ENCODE measurements around the gene SEMA5B.

SEMA5B gene

DNA sequence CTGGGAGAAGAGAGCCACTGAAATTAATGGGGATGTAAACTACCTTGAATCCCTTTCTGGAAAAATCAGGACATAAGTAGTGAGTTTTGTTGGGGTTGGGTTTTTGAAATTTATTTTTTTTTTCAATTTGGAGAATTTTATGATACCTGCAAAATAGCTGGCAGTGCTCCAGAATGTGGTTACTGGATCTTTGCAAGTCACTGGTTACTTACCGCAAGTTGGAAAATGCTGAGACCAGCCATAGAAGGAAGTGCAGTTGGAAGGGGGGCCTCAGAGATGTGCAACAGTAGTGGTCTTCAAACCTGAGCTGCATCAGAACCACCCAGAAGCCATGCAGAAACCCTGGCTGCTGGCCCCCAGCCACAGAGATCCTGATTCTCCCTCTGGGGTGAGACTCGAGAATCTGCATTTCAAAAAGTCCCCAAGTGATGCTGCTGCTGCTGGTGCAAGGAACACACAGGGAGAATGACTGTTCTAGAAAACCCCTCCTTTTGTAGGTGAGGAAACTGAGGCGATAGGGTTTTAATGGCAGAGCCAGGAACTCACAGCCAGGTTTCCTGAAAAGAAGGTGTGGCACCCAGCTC lies 39.7 kb downstream of the SEMA5B start:
- Mint-ChIP-seq H3K4me3 (no peak overlapping the region), H3K36me3 (ENCODE audit: low read depth) (no peaks in the 10 kb centered on the region), H3K9me3 (no peaks in the 10 kb centered on the region), H3K27ac (no peak overlapping the region), H3K27me3 (peaks cover 42% of the 10 kb centered on the region), H3K4me1 (ENCODE audit: low read depth) (no peaks in the 10 kb centered on the region)
- DNase-seq: no peak

DNA sequence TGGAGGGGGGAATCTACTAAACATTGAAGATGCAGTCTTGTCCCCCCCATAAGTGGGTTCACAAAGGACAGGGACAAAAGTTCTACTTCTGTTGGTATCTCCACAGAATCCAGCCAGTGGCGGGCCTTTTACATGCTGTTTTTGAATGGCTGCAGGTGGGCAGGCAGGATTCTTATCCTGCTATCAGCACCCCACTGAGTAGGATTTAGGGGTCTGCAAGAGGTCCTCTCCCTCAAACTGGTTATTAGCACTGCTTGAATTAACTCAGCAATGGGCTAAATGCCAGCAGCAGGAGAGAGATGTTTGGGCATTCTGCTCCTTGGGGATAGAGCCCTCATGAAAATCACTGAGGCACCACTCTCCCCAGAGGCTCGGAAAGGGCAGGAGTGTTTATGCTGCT lies 40.3 kb downstream of the SEMA5B start:
- Mint-ChIP-seq H3K9me3 (no peaks in the 10 kb centered on the region), H3K27ac (no peak overlapping the region), H3K27me3 (peaks cover 40% of the 10 kb centered on the region), H3K4me3 (no peak overlapping the region), H3K36me3 (ENCODE audit: low read depth) (no peaks in the 10 kb centered on the region), H3K4me1 (ENCODE audit: low read depth) (no peaks in the 10 kb centered on the region)
- no peak for DNase-seq

DNA sequence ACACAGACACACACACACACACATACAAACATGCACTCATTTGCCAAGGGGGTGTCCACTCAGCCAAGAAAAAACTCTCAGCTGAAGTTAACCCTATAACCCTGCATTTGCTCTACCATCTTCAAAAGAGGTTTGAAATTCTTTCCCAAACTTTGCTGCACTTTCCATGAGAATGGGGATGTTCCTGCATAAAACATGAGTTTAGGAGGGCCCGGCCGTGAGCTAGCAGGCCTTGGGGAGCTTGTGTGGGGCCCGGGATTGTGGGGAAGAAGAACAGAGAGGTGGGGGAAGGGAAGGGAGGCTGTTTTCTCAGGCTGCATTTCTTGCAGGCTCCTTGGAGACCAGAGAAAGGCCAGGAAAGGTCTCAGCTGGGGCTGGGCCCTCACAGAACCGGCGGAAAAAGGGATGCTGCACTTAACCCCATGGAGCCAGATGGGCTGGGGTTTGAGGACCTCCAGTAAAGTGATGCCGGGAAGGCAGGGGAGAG lies 40.8 kb downstream of the SEMA5B start:
- H3K27ac Mint-ChIP-seq: no peak overlapping the region

DNA sequence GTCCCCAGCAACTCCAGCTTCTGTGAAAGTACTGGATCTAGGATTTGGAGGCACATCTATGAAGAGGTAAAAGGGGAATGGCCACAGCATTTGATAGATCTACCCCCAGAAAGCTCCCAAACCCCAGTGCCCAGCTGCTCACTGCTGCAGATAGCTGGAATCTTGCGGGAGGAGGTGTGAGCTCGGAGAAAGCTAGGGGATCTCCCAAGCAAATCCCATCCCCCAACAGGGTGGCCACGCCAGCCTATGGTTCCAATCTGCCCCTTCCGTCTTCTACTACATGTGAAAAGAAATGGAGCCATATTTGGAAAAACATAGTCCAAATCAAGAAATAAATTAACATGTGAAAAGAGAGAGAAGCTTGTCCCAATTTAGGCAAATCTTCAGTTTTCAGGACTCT lies 42.0 kb downstream of the SEMA5B start:
- Mint-ChIP-seq H3K36me3 (ENCODE audit: low read depth) (no peaks in the 10 kb centered on the region), H3K27me3 (peaks cover 26% of the 10 kb centered on the region), H3K4me1 (ENCODE audit: low read depth) (no peaks in the 10 kb centered on the region), H3K9me3 (no peaks in the 10 kb centered on the region), H3K27ac (no peak overlapping the region), H3K4me3 (no peak overlapping the region)
- DNase-seq: no peak

More for the DNA sequence above, 40.8 kb downstream of the SEMA5B start:
- no peak for DNase-seq
- Mint-ChIP-seq H3K27me3 (peaks cover 35% of the 10 kb centered on the region), H3K4me1 (ENCODE audit: low read depth) (no peaks in the 10 kb centered on the region), H3K36me3 (ENCODE audit: low read depth) (no peaks in the 10 kb centered on the region), H3K4me3 (no peak overlapping the region), H3K9me3 (no peaks in the 10 kb centered on the region)

DNA sequence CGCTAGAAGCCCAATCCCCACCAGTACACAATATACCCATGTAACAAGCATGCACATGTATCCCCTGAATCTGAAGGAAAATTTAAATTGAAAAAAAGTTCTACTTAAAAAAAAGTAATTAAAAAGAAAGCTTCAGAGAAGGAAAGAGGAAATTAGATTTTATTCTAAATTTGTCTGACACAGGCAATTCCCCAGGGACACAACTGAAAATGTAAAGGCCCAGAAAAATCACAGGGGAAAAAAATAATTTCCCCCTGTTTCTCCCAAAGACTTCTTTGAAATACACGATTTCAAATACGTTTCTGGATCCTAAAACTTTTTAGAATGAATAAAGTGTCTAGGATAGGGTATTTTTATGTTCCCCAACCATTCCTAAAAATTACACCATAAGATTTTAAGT lies 42.9 kb downstream of the SEMA5B start:
- no peak overlapping the region for H3K27ac Mint-ChIP-seq
- no peaks in the 10 kb centered on the region for H3K4me1 Mint-ChIP-seq (ENCODE audit: low read depth)
- peaks cover 24% of the 10 kb centered on the region for H3K27me3 Mint-ChIP-seq
- H3K36me3 Mint-ChIP-seq (ENCODE audit: low read depth): no peaks in the 10 kb centered on the region
- no peaks in the 10 kb centered on the region for H3K9me3 Mint-ChIP-seq
- no peak overlapping the region for H3K4me3 Mint-ChIP-seq
- DNase-seq: no peak

DNA sequence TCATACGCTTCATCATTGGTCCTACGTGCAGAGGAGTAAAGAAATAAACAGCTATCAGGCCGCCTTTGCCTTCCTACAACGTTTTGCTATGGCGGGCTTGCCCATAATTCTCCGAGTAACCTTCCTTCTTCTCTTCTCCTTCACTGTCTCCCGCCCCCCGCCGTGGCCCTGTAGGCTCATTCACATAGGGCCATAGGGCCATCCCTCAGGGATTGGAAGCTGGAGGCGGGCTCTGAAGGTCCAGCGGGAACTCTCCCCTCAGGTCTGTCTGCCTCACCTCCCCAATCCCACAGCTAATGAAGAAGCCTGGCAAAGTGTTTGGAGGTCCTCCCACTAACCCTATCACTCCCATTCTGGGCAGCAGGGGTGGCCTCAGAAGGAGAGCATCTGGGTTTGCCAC lies 43.6 kb downstream of the SEMA5B start:
- H3K36me3 Mint-ChIP-seq (ENCODE audit: low read depth): no peaks in the 10 kb centered on the region
- no peaks in the 10 kb centered on the region for H3K4me1 Mint-ChIP-seq (ENCODE audit: low read depth)
- no peak for DNase-seq
- H3K27me3 Mint-ChIP-seq: peaks cover 18% of the 10 kb centered on the region
- H3K9me3 Mint-ChIP-seq: no peaks in the 10 kb centered on the region
- no peak overlapping the region for H3K27ac Mint-ChIP-seq
- H3K4me3 Mint-ChIP-seq: no peak overlapping the region

DNA sequence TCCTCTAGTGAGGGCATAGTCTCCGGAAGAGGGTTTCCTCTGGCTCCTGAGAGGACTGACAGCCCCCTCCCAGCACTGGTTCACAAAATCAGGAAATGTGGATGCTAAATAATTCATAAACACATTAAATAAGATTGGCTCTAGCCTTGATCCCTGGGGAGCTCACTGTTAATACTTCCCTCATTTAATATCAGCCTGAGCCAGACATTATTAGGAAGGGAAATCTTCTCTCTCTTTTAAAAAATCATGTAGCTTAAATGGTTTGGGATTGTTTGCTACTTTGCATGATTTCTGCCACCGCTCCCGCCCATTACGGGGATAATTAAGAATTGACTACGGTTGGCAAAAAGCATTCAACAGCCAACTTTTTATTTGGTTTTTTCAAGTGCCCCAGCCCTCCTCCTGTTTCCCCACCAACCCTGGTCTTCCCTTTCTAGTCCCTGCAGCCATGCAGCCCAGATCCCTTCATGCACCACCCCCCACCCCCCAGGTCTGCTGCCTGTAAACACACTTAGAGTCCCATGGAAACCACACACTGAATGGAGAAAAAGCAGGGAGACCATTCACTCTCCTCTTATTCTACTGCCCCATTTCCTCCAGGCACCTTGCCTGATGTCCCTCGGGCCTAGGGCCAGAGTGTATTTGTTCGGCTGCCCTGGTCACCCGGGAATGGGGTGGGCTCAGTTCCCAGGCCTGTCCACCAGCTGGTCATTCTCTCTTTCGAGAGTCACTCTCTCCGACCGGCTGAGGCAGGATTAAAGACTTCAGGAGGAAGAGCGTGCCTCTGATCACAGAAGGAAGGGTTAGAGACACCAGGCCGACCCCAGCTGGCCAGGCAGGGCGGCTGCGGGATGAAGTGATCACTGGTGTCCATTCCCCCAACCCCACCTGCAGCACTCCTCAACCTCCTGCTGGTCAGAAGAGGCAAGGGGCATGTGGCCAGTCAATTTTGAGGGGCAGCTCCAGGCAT lies 45.1 kb downstream of the SEMA5B start:
- no peak for DNase-seq
- Mint-ChIP-seq H3K9me3 (no peaks in the 10 kb centered on the region), H3K27me3 (peaks cover 8% of the 10 kb centered on the region), H3K4me1 (ENCODE audit: low read depth) (no peaks in the 10 kb centered on the region), H3K4me3 (no peak overlapping the region), H3K36me3 (ENCODE audit: low read depth) (no peaks in the 10 kb centered on the region), H3K27ac (no peak overlapping the region)

DNA sequence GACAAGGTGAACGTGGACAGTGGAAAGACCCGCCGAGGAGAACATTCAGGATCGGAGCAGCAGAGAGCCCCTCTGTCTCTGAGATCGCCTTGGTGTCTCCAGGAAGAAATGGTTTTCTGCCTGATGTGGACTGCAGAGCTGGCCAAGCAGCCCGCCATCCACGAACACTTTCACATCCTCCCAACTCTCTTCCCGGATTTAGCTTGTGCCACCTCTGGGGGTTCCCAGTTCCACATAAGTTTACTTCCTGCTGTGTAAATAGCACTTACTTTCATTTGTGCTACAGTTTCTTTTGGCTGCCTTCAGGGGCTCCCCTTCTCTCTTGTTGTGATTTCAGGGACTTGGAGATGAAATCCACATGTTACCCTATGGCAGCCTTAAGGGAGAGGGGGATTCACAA lies 48.4 kb downstream of the SEMA5B start:
- H3K4me1 Mint-ChIP-seq (ENCODE audit: low read depth): peaks cover 17% of the 10 kb centered on the region
- H3K27ac Mint-ChIP-seq: no peak overlapping the region
- no peaks in the 10 kb centered on the region for H3K36me3 Mint-ChIP-seq (ENCODE audit: low read depth)
- H3K4me3 Mint-ChIP-seq: no peak overlapping the region
- H3K27me3 Mint-ChIP-seq: peaks cover 6% of the 10 kb centered on the region
- H3K9me3 Mint-ChIP-seq: no peaks in the 10 kb centered on the region
- DNase-seq: no peak

DNA sequence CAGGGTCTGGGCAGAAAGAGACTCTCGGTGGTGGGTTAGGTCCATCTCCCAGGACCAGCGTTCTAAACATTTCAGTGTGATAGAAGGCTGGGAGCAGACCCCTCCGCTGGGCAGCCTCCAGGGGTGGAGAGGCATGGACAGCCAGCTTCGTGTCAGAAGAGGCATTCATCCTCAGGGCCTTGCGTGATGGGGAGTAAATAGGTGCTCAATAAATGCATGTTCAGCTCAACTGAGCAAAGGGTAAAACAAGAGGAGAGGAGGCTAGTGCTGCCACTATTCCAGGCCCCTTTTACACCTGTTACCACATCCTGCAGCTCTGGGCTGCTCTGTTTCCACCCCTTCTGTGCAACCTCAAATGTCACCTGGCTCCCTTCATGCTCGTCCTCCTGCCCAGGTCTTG lies 49.0 kb downstream of the SEMA5B start:
- no peak overlapping the region for H3K27ac Mint-ChIP-seq
- H3K4me1 Mint-ChIP-seq (ENCODE audit: low read depth): peaks cover 17% of the 10 kb centered on the region
- H3K4me3 Mint-ChIP-seq: no peak overlapping the region
- H3K36me3 Mint-ChIP-seq (ENCODE audit: low read depth): no peaks in the 10 kb centered on the region
- peaks cover 6% of the 10 kb centered on the region for H3K27me3 Mint-ChIP-seq
- H3K9me3 Mint-ChIP-seq: no peaks in the 10 kb centered on the region
- DNase-seq: no peak

DNA sequence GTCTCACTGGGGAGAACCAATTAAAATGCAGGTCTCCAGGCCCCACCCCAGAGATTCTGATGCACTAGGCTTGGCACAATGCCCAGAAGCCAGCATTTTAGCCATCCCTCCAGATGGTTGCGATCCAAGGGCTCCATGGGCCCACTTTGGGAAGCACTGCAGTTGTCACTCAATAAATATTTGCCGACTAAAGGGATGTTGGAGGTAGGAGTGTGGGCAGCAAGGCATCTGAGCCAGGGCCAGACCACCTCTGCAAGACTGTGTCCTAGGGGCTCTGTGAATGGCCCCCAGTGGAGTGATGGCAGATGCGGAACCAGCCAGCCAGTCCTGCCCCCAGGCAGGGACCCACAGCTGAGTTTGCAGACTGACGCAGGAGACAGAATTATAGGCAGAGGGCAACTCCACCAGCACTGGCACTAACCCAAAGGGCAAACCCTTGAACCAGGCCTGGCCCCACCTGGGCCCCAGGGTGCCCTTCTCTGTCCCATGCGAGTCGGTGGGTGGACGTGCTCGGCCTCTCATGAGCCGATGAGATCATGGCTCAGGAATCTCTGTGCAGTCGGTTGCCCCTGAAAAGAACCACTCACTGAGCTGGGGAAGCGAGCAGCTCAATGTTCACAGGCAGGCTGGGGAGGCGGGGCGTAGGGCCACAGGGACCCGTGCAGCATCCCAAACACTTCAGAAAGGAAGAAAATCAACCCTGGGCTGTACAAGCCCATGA lies 49.7 kb downstream of the SEMA5B start:
- peaks cover 17% of the 10 kb centered on the region for H3K4me1 Mint-ChIP-seq (ENCODE audit: low read depth)
- H3K9me3 Mint-ChIP-seq: no peaks in the 10 kb centered on the region
- H3K27ac Mint-ChIP-seq: no peak overlapping the region
- DNase-seq: no peak
- no peak overlapping the region for H3K4me3 Mint-ChIP-seq
- H3K36me3 Mint-ChIP-seq (ENCODE audit: low read depth): no peaks in the 10 kb centered on the region
- H3K27me3 Mint-ChIP-seq: peaks cover 3% of the 10 kb centered on the region

DNA sequence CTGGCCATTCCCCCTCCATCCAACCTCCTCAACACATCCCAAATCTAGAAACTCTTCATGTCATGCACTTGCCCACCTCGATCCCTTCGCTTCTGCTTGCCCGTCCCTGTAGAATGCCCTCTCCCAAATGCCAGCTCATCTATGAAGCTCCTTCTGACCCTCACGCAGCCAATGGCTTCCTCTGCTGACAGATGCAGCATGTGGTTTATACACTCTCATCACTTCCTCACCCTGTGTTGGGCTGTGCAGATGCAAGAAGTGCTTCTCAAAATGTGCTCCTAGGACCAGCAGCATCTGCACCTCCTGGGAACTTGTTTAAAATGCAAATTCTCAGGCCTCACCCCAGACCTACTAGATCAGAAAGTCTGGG lies 51.7 kb downstream of the SEMA5B start:
- Mint-ChIP-seq H3K36me3 (ENCODE audit: low read depth) (no peaks in the 10 kb centered on the region), H3K27ac (no peak overlapping the region), H3K4me3 (no peak overlapping the region), H3K4me1 (ENCODE audit: low read depth) (peaks cover 17% of the 10 kb centered on the region), H3K27me3 (no peaks in the 10 kb centered on the region), H3K9me3 (no peaks in the 10 kb centered on the region)
- DNase-seq: no peak

DNA sequence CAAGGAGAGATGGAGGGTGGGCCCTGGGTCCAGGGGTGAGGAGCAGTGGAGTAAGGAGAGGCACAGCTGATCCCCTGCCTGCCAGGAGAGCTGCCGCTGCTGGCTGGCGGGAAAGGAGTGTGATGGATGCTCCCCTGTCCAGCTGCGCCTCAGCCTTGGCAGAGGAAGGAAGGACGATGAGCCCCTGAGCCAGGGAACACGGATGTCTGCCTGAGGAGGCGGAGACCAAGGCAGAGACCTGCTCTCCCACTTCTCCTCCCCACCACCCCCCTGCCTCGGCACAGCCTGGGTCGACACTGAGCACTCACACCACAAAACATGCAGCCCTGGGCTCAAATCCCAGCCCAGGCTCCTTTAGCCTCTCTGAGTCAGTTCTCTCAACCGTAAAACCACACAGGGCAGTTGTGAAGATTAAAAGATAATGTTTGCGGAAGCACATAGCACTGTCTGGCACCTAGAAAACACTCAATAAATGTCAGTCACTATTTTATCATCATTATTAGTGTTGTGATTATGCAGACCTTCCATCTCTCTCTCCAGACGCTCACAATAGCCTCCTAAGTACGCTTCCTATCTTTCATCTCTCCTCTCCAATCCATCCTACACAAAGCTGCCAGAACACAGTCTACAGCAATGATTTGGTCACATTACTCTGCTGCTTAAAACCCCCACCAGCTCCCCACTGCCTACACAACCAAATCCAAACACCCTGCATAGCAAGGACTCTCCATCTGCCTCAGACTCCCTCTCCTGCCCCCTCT lies 52.2 kb downstream of the SEMA5B start:
- Mint-ChIP-seq H3K27me3 (no peaks in the 10 kb centered on the region), H3K4me1 (ENCODE audit: low read depth) (peaks cover 17% of the 10 kb centered on the region), H3K9me3 (no peaks in the 10 kb centered on the region), H3K27ac (no peak overlapping the region), H3K36me3 (ENCODE audit: low read depth) (no peaks in the 10 kb centered on the region), H3K4me3 (no peak overlapping the region)
- DNase-seq: no peak

DNA sequence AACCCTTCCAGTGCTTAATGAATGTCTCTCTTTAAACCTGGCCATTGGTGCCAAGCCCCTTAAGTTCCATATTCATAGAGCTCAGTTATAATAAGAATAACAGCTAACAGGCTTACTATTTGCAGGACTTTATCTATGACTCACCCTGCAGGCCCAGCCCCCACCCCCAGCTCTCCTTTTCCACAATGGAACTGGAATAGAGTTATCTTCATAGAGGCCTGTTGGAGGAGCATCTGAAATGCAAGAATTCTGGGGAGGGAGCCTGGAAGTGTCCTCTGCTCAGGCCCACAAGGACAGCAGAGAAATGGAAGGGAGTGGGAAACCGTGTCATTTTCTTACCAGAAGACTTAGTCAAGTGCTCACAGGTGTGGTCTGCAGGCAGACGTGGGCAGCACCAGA lies 52.8 kb downstream of the SEMA5B start:
- no peak overlapping the region for H3K27ac Mint-ChIP-seq
- DNase-seq: no peak

DNA sequence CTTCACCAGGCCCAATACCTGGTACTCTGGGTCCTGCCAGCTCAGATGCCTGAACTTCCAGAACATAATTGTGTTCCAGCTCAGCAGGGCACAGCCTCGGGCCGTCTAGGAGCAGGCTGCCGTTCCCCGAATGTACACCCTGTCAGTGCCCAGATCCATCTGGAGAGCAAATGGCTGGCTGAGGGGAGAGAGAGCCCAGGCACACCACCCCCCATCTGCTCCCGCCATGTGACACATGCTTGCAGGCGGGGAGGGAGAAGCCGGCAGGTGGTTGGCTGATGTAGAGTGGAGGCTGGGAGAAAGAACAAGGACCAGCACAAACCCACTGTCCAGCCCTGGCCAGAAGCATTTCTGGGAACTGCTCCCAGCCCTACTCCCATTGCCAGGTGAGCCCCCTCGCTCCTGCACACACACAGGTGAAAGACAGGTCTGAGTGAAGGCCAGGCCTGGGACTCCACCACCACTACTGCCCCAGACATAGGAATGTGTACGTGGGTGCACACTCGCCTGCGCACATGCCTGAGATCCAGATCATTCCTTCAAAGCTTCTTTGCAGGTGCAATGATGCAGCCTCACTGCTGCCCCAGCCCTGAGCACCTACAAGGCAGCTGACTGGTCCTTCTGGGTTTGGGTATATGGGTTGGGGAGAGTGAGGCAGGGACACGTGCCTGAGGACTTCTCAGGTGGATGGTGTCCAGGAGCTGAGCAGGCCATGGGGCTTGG lies 53.5 kb downstream of the SEMA5B start:
- H3K36me3 Mint-ChIP-seq (ENCODE audit: low read depth): no peaks in the 10 kb centered on the region
- DNase-seq: no peak
- no peaks in the 10 kb centered on the region for H3K27me3 Mint-ChIP-seq
- H3K27ac Mint-ChIP-seq: no peak overlapping the region
- peaks cover 17% of the 10 kb centered on the region for H3K4me1 Mint-ChIP-seq (ENCODE audit: low read depth)
- H3K4me3 Mint-ChIP-seq: no peak overlapping the region
- H3K9me3 Mint-ChIP-seq: no peaks in the 10 kb centered on the region

More for the DNA sequence above, 52.8 kb downstream of the SEMA5B start:
- Mint-ChIP-seq H3K9me3 (no peaks in the 10 kb centered on the region), H3K4me3 (no peak overlapping the region), H3K36me3 (ENCODE audit: low read depth) (no peaks in the 10 kb centered on the region), H3K27me3 (no peaks in the 10 kb centered on the region), H3K4me1 (ENCODE audit: low read depth) (peaks cover 17% of the 10 kb centered on the region)

Data from activated T-cell treated with anti-CD3 and anti-CD28 coated beads, Interleukin-2, amount 50 U/mL, for 24 hours (primary cell).